Breast epithelium (tissue), 4 donors: ENCODE results near the gene DUSP16. TPM values are rescaled to one million over a fixed set of nuclear protein-coding genes. Genes with fewer than 3 reads are reported as not detected.
"Not testable (repeated sequence)": the region's sequence is repeated elsewhere in the genome, so short reads cannot be mapped to it uniquely, and the experiment has no call there.

Experiments
- DNase-seq, 2 donors: peaks; one replicate each; pipeline ENCODE4 v3.0.0-alpha.2; 2019; ENCODE audit warnings: low spot score in 2 of 2
- H3K27ac ChIP-seq, 2 donors: fragments of 200-600 bp; sonication (generic) in 1 of 2; one replicate each; pipeline ENCODE4 v1.5.1; 2016 to 2019; ENCODE audit warnings: mild to moderate bottlenecking in 1 of 2
- H3K27me3 ChIP-seq, 2 donors: fragments of 200-600 bp; sonication (generic) in 1 of 2; one replicate each; pipeline versions ENCODE4 v1.5.1 to v1.6.0; 2017 to 2019; ENCODE audit warnings: control low read depth in 1 of 2, mild to moderate bottlenecking in 1 of 2
- H3K36me3 ChIP-seq: fragments of 200-600 bp; one replicate; pipeline ENCODE4 v1.5.1; 2019
- H3K4me1 ChIP-seq, 2 donors: fragments of 200-600 bp; sonication (generic); one replicate each; pipeline ENCODE4 v1.5.1; 2016 to 2019; ENCODE audit warnings: control low read depth in 1 of 2
- H3K4me3 ChIP-seq, 3 donors: fragments of 200-600 bp; sonication (generic); 1 replicate in 2 of 3; 2 replicates in 1 of 3; pipeline ENCODE4 v1.5.1; 2016 to 2019; ENCODE audit warnings: mild to moderate bottlenecking in 3 of 3, moderate library complexity in 2 of 3
- H3K9me3 ChIP-seq, 2 donors: fragments of 200-600 bp; sonication (generic) in 1 of 2; one replicate each; pipeline ENCODE4 v1.5.1; 2016 to 2019; ENCODE audit warnings: control low read depth in 1 of 2
- POLR2A ChIP-seq: fragments of 450-650 bp; IDR thresholded peaks from one replicate; pipeline ENCODE4 v1.6.1; 2016; ENCODE audit warnings: antibody characterized with exemption, mild to moderate bottlenecking, moderate library complexity
- POLR2AphosphoS5 ChIP-seq, 3 donors: sonication (generic); formaldehyde crosslinking; IDR thresholded peaks; one replicate each; pipeline ENCODE4 v1.6.1; 2017; ENCODE audit warnings: antibody characterized with exemption in 3 of 3
- intact Hi-C: fragments of 100-400 bp; cut with DNase I; formaldehyde crosslinking; loops from one replicate; pipeline ENCODE4 v1.15.1; 2023; ENCODE audit warnings: low total_unique reads
- total RNA-seq, 3 donors: library from RNA; depleted of rRNA; stranded (reverse); fragments of >200 nt; gene quantifications; one replicate each; pipeline ENCODE4 v1.1.0, GENCODE V29; 2016
- TF ChIP-seq, protein P1 (sequence below), 3 donors: fragments of 450-650 bp; IDR thresholded peaks; one replicate each; pipeline ENCODE4 v1.5.1; 2016 to 2017; ENCODE audit warnings: antibody characterized with exemption in 3 of 3, mild to moderate bottlenecking in 3 of 3, moderate library complexity in 3 of 3

Gene DUSP16
- total RNA-seq, 3 donors from 2014 or later: 10.9 to 63.3 (median 61.0) TPM

DNA sequence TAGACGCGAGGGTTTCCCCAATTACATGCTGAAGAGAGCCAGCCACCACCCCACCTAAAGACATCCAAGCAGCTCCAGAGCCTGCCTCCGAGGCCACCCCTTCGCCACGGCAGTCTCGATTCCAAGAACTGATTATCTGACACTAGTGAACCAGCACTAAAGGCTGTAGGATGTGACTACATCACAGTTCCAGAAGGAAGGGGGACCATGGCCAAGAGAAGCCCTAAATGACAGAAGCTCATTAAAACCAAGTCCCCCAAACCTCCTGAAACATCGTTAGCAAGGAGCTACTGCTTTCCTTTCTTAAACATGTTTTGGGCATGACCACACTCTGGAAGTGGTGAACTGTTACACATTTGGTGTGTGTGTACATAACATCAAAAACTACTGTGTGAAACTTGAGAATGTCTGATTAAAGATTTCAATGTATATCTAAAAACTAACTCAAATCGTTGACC, 88.2 kb downstream of the DUSP16 start:
- intact Hi-C loops: no loop called here
- Histone ChIP-seq H3K4me1 (peaks cover 0 to 7% of the 10 kb centered on the region in 2 donors), H3K27ac (peak overlapping the region; percentile 30 to 40), H3K27me3 (no peaks in the 10 kb centered on the region), H3K36me3 (peaks cover 5% of the 10 kb centered on the region), H3K4me3 (no peak overlapping the region), H3K9me3 (no peaks in the 10 kb centered on the region)
- DNase-seq: no peak
- TF ChIP-seq POLR2AphosphoS5 (IDR thresholded peaks at IDR 0.05): no peak

- intact Hi-C loops: no loop called here
- Histone ChIP-seq H3K4me3 (no peak overlapping the region), H3K36me3 (peaks cover 5% of the 10 kb centered on the region), H3K27me3 (no peaks in the 10 kb centered on the region), H3K9me3 (no peaks in the 10 kb centered on the region), H3K27ac (no peak overlapping the region), H3K4me1 (peaks cover 0 to 7% of the 10 kb centered on the region in 2 donors)
- DNase-seq: no peak
- TF ChIP-seq, protein P1, sequence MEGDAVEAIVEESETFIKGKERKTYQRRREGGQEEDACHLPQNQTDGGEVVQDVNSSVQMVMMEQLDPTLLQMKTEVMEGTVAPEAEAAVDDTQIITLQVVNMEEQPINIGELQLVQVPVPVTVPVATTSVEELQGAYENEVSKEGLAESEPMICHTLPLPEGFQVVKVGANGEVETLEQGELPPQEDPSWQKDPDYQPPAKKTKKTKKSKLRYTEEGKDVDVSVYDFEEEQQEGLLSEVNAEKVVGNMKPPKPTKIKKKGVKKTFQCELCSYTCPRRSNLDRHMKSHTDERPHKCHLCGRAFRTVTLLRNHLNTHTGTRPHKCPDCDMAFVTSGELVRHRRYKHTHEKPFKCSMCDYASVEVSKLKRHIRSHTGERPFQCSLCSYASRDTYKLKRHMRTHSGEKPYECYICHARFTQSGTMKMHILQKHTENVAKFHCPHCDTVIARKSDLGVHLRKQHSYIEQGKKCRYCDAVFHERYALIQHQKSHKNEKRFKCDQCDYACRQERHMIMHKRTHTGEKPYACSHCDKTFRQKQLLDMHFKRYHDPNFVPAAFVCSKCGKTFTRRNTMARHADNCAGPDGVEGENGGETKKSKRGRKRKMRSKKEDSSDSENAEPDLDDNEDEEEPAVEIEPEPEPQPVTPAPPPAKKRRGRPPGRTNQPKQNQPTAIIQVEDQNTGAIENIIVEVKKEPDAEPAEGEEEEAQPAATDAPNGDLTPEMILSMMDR (IDR thresholded peaks at IDR 0.05): no peak
Observed at GRCh38 chr12:12473223-12473622, 89.4 kb downstream of the DUSP16 start.

DNA sequence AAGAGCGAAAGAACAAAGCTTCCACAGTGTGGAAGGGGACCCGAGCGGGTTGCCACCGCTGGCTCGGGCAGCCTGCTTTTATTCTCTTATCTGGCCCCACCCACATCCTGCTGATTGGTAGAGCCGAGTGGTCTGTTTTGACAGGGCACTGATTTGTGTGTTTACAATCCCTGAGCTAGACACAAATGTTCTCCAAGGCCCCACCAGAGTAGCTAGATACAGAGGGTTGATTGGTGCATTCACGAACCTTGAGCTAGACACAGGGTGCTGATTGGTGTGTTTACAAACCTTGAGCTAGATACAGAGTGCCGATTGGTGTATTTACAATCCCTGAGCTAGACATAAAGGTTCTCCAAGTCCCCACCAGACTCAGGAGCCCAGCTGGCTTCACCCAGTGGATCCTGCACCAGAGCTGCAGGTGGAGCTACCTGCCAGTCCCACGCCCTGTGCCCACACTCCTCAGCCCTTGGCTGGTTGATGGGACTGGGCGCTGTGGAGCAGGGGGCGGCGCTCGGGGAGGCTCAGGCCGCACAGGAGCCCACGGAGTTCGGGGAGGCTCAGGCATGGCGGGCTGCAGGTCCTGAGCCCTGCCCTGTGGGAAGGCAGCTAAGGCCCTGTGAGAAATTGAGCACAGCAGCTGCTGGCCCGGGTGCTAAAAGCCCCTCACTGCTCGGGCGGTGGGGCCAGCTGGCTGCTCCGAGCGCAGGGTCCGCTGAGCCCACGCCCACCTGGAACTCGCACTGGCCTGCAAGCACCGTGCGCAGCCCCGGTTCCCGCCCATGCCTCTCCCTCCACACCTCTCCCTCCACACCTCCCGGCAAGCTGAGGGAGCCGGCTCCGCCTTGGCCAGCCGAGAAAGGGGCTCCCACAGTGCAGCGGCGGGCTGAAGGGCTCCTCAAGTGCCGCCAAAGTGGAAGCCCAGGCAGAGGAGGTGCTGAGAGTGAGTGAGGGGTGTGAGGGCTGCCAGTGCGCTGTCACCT, 90.4 kb downstream of the DUSP16 start:
- H3K36me3 ChIP-seq, H3K4me3 ChIP-seq, H3K9me3 ChIP-seq, DNase-seq, H3K4me1 ChIP-seq, intact Hi-C loops, H3K27me3 ChIP-seq: not testable (repeated sequence)
- H3K27ac ChIP-seq: peak overlapping the region in 1 of 2 donors; percentile 5

DNA sequence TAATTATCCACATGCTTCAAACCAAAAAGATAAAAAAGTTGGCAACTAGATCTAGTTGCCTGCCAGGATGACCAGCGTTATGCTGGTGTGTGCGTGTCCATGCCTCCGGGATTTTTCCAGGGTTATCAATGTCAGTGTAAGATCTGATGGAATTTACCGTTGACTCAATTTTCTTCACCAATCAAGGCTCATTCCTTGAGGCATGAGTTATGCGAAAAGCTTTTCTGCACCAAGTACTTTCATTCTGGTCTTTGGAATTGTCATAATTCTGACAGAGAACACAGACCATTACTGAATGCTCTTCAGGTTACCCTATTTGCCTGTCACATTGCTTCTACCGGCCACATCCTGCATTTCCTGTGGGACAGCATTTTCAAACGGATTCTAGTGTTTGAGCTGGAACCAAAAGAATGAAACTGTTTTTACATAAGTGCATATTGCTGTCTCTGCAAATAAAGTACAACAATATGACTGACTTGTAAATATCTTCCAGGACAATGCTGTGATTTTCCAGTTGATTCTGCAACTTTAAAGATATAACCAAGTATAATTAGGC, 91.8 kb downstream of the DUSP16 start:
- H3K36me3 ChIP-seq: no peaks in the 10 kb centered on the region
- H3K27me3 ChIP-seq: no peaks in the 10 kb centered on the region
- peaks cover 0 to 7% of the 10 kb centered on the region in 2 donors for H3K4me1 ChIP-seq
- no peak for DNase-seq
- H3K9me3 ChIP-seq: no peaks in the 10 kb centered on the region
- H3K4me3 ChIP-seq: no peak overlapping the region
- intact Hi-C loops: no loop called here
- peak overlapping the region; percentile 48 to 84 for H3K27ac ChIP-seq
- TF ChIP-seq POLR2AphosphoS5 (IDR thresholded peaks at IDR 0.05): no peak
- no peak for TF ChIP-seq POLR2A
- TF ChIP-seq, protein P1 (IDR thresholded peaks at IDR 0.05): no peak

GRCh38 chr12:12469386-12469785, 93.3 kb downstream of the DUSP16 start:
- Histone ChIP-seq H3K9me3 (no peaks in the 10 kb centered on the region), H3K36me3 (no peaks in the 10 kb centered on the region), H3K4me1 (peaks cover 0 to 7% of the 10 kb centered on the region in 2 donors), H3K27me3 (no peaks in the 10 kb centered on the region), H3K27ac (peak overlapping the region; percentile 79 to 84), H3K4me3 (no peak overlapping the region)
- peak in 1 of 2 donors; percentile 82 for DNase-seq
- no peak for TF ChIP-seq POLR2AphosphoS5 (IDR thresholded peaks at IDR 0.05)
- no peak for TF ChIP-seq POLR2A
- TF ChIP-seq, protein P1 (IDR thresholded peaks at IDR 0.05): no peak
- intact Hi-C loops: no loop called here

DNA sequence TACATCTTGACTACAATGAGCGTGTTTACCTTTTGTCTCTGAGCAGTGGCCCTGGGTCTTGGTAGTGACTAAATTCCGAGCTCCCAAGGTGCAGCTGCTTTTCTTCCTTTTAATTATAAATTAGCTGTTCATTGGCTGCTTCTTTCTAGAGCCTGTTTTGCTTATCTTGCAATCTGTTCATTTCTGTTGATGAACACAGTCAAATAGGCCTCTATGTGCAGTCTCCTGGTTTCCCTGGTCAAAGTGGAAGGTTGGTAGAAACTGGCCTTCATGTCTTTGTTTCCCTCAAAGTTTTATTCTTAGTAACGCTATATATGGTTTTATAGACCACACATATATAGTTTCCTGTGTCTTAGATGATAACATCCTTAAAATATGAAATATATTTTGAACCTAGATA, 94.1 kb downstream of the DUSP16 start:
- H3K9me3 ChIP-seq: no peaks in the 10 kb centered on the region
- H3K27me3 ChIP-seq: no peaks in the 10 kb centered on the region
- H3K4me3 ChIP-seq: no peak overlapping the region
- H3K4me1 ChIP-seq: peaks cover 0 to 7% of the 10 kb centered on the region in 2 donors
- intact Hi-C loops: no loop called here
- no peak for DNase-seq
- no peaks in the 10 kb centered on the region for H3K36me3 ChIP-seq
- H3K27ac ChIP-seq: peak overlapping the region; percentile 84 to 89
- TF ChIP-seq POLR2A: no peak
- TF ChIP-seq POLR2AphosphoS5 (IDR thresholded peaks at IDR 0.05): no peak
- TF ChIP-seq, protein P1 (IDR thresholded peaks at IDR 0.05): no peak
